Tibial nerve (tissue), 3 donors: Measurements from ENCODE around the gene BCAR3.

ENCODE experiments used
- EP300 ChIP-seq, 2 donors: sonication (generic); formaldehyde crosslinking; IDR thresholded peaks; one replicate each; pipeline ENCODE4 v1.6.1; 2017; ENCODE audit warnings: antibody characterized with exemption in 2 of 2, mild to moderate bottlenecking in 1 of 2
- POLR2A ChIP-seq, 2 donors: fragments of 450-650 bp; IDR thresholded peaks; one replicate each; pipeline ENCODE4 v1.6.1; 2017; ENCODE audit warnings: antibody characterized with exemption in 2 of 2, mild to moderate bottlenecking in 2 of 2, moderate library complexity in 2 of 2

- no peak for TF ChIP-seq POLR2A (IDR thresholded peaks at IDR 0.05)
- TF ChIP-seq EP300 (IDR thresholded peaks at IDR 0.05) = no peak
Measured at GRCh38 chr1:93519199-93519829, 162.3 kb downstream of the BCAR3 start.
